Neural progenitor cell (in vitro differentiated cells): ENCODE results near the gene GATAD2B. TPM values are rescaled to one million over a fixed set of nuclear protein-coding genes. Genes with fewer than 3 reads are reported as not detected.

Experiments
- DNase-seq: peaks from one replicate; pipeline ENCODE4 v3.0.0-alpha.2; 2016; ENCODE audit warnings: low spot score
- H2AFZ ChIP-seq: fragments of 200-600 bp; sonication (generic); replicated peaks from 2 replicates; pipeline ENCODE4 v1.6.1; 2016; ENCODE audit warnings: antibody characterized with exemption
- H3F3A ChIP-seq: fragments of 200-600 bp; sonication (generic); 2 replicates; pipeline ENCODE4 v1.6.1; 2016; ENCODE audit warnings: antibody characterized with exemption, low read depth
- H3K27ac ChIP-seq: fragments of 200-600 bp; sonication (generic); 2 replicates; pipeline ENCODE4 v1.5.1; 2016; ENCODE audit warnings: mild to moderate bottlenecking
- H3K27me3 ChIP-seq: fragments of 200-600 bp; sonication (generic); 2 replicates; pipeline ENCODE4 v1.6.1; 2016; ENCODE audit warnings: mild to moderate bottlenecking, moderate library complexity
- H3K36me3 ChIP-seq: fragments of 200-600 bp; sonication (generic); 2 replicates; pipeline ENCODE4 v1.5.1; 2016
- H3K4me1 ChIP-seq: fragments of 200-600 bp; sonication (generic); 2 replicates; pipeline ENCODE4 v1.6.1; 2016; ENCODE audit warnings: mixed run types
- H3K4me2 ChIP-seq: fragments of 200-600 bp; sonication (generic); 2 replicates; pipeline ENCODE4 v1.6.1; 2016
- H3K4me3 ChIP-seq: fragments of 200-600 bp; sonication (generic); 2 replicates; pipeline ENCODE4 v1.5.1; 2016
- H3K79me2 ChIP-seq: fragments of 200-600 bp; sonication (generic); 2 replicates; pipeline ENCODE4 v1.6.1; 2016; ENCODE audit warnings: low read depth
- H3K9ac ChIP-seq: fragments of 200-600 bp; sonication (generic); 2 replicates; pipeline ENCODE4 v1.6.1; 2016
- H3K9me3 ChIP-seq: fragments of 200-600 bp; sonication (generic); 2 replicates; pipeline ENCODE4 v1.5.1; 2016; ENCODE audit warnings: low read depth
- H4K20me1 ChIP-seq: fragments of 200-600 bp; sonication (generic); 2 replicates; pipeline ENCODE4 v1.6.1; 2016; ENCODE audit warnings: low read depth
- H3K27ac Mint-ChIP-seq: 3 replicates; pipeline ENCODE4 v1.8.0; 2021; ENCODE audit warnings: mixed read lengths
- H3K27me3 Mint-ChIP-seq: 2 replicates; pipeline ENCODE4 v1.8.0; 2022; ENCODE audit warnings: low read depth, mild to moderate bottlenecking, inconsistent platforms, moderate library complexity, mixed read lengths; ENCODE audit not compliant: insufficient read depth
- H3K36me3 Mint-ChIP-seq: 3 replicates; pipeline ENCODE4 v1.8.0; 2021; ENCODE audit warnings: mixed read lengths
- H3K4me1 Mint-ChIP-seq: 3 replicates; pipeline ENCODE4 v1.8.0; 2021; ENCODE audit warnings: mixed read lengths
- H3K4me3 Mint-ChIP-seq: 3 replicates; pipeline ENCODE4 v1.8.0; 2021; ENCODE audit warnings: mild to moderate bottlenecking, moderate library complexity, mixed read lengths
- H3K9me3 Mint-ChIP-seq: 3 replicates; pipeline ENCODE4 v1.8.0; 2020; ENCODE audit warnings: mixed read lengths
- CTCF ChIP-seq: fragments of 200-600 bp; sonication (generic); IDR thresholded peaks from 2 replicates; pipeline ENCODE4 v1.5.1; 2017; ENCODE audit warnings: antibody characterized with exemption, mild to moderate bottlenecking
- EZH2 ChIP-seq: fragments of 200-600 bp; sonication (generic); IDR thresholded peaks from 2 replicates; pipeline ENCODE4 v1.6.1; 2017; ENCODE audit warnings: antibody characterized with exemption, mild to moderate bottlenecking, moderate library complexity
- EZH2phosphoT487 ChIP-seq: fragments of 200-600 bp; sonication (generic); IDR thresholded peaks from 2 replicates; pipeline ENCODE4 v1.6.1; 2017; ENCODE audit warnings: antibody characterized with exemption
- total RNA-seq: library from RNA; depleted of rRNA; stranded (reverse); fragments of >200 nt; gene quantifications from 2 replicates; pipeline ENCODE4 v1.2.3, GENCODE V29; 2015; ENCODE audit warnings: low replicate concordance

Gene GATAD2B
- total RNA-seq, 1 donor from 2014 or later = 14.8 TPM

- Mint-ChIP-seq H3K27me3 (no peaks in the 10 kb centered on the region), H3K9me3 (no peaks in the 10 kb centered on the region), H3K4me3 (no peak overlapping the region), H3K4me1 (no peaks in the 10 kb centered on the region), H3K27ac (no peak overlapping the region), H3K36me3 (peaks cover under 1% of the 10 kb centered on the region)
- H3K4me1 ChIP-seq = no peaks in the 10 kb centered on the region
- peaks cover 11% of the 10 kb centered on the region for H3F3A ChIP-seq
- H2AFZ ChIP-seq = no peak overlapping the region
- H3K9me3 ChIP-seq = no peaks in the 10 kb centered on the region
- H3K4me3 ChIP-seq = no peak overlapping the region
- no peak for TF ChIP-seq EZH2
- TF ChIP-seq EZH2phosphoT487 = no peak
- no peak for TF ChIP-seq CTCF
- no peaks in the 10 kb centered on the region for H3K36me3 ChIP-seq
- H3K27ac ChIP-seq = no peak overlapping the region
- no peak overlapping the region for H3K9ac ChIP-seq
- H3K27me3 ChIP-seq = no peaks in the 10 kb centered on the region
- peaks cover 63% of the 10 kb centered on the region for H4K20me1 ChIP-seq
- H3K4me2 ChIP-seq = no peak overlapping the region
- peaks cover 93% of the 10 kb centered on the region for H3K79me2 ChIP-seq
- no peak for DNase-seq
These were observed 89.6 kb downstream of the GATAD2B start for GRCh38 chr1:153833171-153833570.

- Histone ChIP-seq H2AFZ (no peak overlapping the region), H3F3A (peaks cover 11% of the 10 kb centered on the region), H3K4me3 (no peak overlapping the region), H3K4me1 (no peaks in the 10 kb centered on the region), H3K4me2 (no peak overlapping the region), H3K36me3 (peaks cover 2% of the 10 kb centered on the region), H3K27me3 (no peaks in the 10 kb centered on the region), H3K79me2 (peaks cover 86% of the 10 kb centered on the region), H3K9me3 (no peaks in the 10 kb centered on the region), H4K20me1 (peaks cover 57% of the 10 kb centered on the region), H3K9ac (no peak overlapping the region), H3K27ac (no peak overlapping the region)
- no peak overlapping the region for H3K27ac Mint-ChIP-seq
- H3K4me3 Mint-ChIP-seq = no peak overlapping the region
- no peak for TF ChIP-seq CTCF
- no peak for TF ChIP-seq EZH2phosphoT487
- TF ChIP-seq EZH2 = no peak
- H3K36me3 Mint-ChIP-seq = peaks cover 9% of the 10 kb centered on the region
- no peaks in the 10 kb centered on the region for H3K9me3 Mint-ChIP-seq
- no peaks in the 10 kb centered on the region for H3K4me1 Mint-ChIP-seq
- no peak for DNase-seq
- H3K27me3 Mint-ChIP-seq = no peaks in the 10 kb centered on the region
These were observed 90.5 kb downstream of the GATAD2B start for GRCh38 chr1:153832293-153832692.

- Mint-ChIP-seq H3K4me1 (no peaks in the 10 kb centered on the region), H3K4me3 (no peak overlapping the region), H3K9me3 (no peaks in the 10 kb centered on the region), H3K27me3 (no peaks in the 10 kb centered on the region), H3K36me3 (peaks cover 13% of the 10 kb centered on the region), H3K27ac (no peak overlapping the region)
- Histone ChIP-seq H3K9me3 (no peaks in the 10 kb centered on the region), H3K27me3 (no peaks in the 10 kb centered on the region), H3K9ac (no peak overlapping the region), H4K20me1 (peaks cover 48% of the 10 kb centered on the region), H3K4me1 (no peaks in the 10 kb centered on the region), H3K4me2 (no peak overlapping the region), H3F3A (peaks cover 11% of the 10 kb centered on the region), H3K4me3 (no peak overlapping the region), H3K36me3 (peaks cover 4% of the 10 kb centered on the region), H2AFZ (no peak overlapping the region), H3K27ac (no peak overlapping the region), H3K79me2 (peaks cover 75% of the 10 kb centered on the region)
- TF ChIP-seq EZH2phosphoT487 = no peak
- no peak for TF ChIP-seq CTCF
- TF ChIP-seq EZH2 = no peak
- DNase-seq = no peak
These were observed 91.7 kb downstream of the GATAD2B start for GRCh38 chr1:153831026-153831425.
